NCI-H2227 (cell line): ENCODE data around the gene ELN.
A peak's percentile ranks its signal among the peaks of the same experiment; 100 is the strongest.

ENCODE experiments used
- DNase-seq: peaks from one replicate; lab custom pipeline; 2025; ENCODE audit not compliant: unreplicated experiment; lab: John Stamatoyannopoulos, UW

Gene ELN

DNA sequence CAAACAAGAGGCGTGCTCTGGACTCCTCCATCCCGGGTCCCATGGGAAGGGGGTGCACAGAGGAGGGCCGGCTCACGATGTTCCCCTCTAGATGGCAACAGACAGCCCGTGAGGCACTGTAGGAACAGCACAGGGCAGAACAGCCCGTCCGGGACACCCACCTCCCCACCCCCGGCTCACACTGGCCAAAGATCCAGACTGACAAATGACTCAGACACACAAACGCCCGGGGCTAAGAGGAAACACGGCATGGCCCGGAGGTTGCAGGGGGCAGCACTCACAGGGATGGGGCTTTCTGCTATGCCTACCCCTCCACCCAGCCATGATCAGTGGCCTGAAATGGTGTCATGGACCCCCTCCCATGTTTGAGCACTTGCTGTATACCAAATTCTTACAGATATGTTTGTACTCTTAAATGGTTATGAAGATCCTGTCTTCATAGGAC, 4.9 kb upstream of the ELN start:
- no peak for DNase-seq

GRCh38 chr7:74023786-74024185, 4.2 kb upstream of the ELN start:
- no peak for DNase-seq

DNA sequence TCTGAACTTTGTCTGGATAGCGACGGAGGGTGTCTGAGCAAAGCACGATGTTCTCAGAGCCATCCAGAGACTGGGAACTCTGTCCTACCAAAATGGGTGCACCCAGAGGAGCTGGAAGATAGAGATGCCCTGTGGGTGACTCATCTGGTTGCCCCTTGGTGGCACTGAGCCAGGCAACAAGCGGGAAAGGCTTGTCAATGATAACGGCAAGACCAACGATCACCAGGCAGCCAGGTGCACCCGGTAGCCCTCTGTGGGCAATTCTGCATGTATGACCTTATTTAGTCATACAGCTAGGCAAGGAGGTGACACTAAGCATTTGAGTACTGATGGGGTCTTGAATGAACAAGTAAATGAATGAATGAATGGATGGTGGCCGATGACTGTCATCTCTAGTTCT, 2.8 kb upstream of the ELN start:
- DNase-seq: no peak

DNA sequence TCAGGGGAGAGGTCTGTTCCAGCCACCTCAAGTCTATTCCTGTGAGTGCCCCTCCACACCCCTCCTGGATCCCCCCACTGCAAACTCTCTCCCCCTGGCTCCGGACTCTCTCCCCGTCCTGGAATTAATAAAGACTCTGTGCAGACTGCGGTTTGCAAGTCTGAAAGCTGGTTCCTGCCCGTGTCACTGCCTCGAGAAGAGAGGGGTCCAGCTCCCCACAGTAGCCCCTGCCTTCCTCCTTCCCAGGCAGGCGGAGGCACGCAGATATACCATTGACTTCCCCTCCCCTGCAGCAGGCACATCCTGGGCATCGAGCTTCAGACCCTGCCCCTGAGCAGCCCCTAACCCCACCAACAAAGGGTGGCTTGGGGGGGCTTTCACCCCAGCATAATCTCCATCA, 2.2 kb upstream of the ELN start:
- no peak for DNase-seq

DNA sequence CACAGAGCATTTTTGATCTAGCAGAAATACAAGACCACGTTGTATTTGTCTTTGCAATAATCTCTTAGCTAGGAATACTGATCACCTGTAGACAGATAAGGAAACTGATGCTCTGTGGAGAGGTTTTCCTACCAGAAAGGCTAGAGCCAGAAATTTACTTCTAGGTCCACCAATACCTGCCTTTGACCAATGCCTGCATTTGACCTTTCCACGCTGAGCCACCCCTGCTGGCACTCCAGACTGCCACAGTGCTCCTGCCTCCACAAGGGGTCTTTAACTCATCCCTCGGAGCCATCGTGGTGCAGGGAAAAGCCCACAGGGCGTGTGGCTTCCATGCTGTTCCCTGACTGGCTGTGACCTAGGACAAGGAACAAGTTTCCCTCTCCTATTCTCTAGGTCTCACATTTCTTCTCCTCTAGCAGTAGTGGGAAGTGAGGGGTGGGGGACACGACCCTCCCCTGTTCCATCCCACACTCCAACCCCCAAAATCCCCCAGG, 1.5 kb upstream of the ELN start:
- no peak for DNase-seq

- peak; percentile 79 for DNase-seq
These were observed 880 bp upstream of the ELN start for GRCh38 chr7:74026903-74027682.

- peak; percentile 43 for DNase-seq
These were observed 407 bp downstream of the ELN start for GRCh38 chr7:74028321-74028838.

GRCh38 chr7:74029089-74029785, 1.3 kb downstream of the ELN start:
- DNase-seq: no peak

GRCh38 chr7:74029991-74030415, 2.0 kb downstream of the ELN start:
- no peak for DNase-seq

GRCh38 chr7:74030861-74031260, 2.9 kb downstream of the ELN start:
- no peak for DNase-seq

- DNase-seq: no peak
These were observed 3.6 kb downstream of the ELN start for GRCh38 chr7:74031403-74032190.

GRCh38 chr7:74032191-74032490, 4.2 kb downstream of the ELN start:
- no peak for DNase-seq

DNA sequence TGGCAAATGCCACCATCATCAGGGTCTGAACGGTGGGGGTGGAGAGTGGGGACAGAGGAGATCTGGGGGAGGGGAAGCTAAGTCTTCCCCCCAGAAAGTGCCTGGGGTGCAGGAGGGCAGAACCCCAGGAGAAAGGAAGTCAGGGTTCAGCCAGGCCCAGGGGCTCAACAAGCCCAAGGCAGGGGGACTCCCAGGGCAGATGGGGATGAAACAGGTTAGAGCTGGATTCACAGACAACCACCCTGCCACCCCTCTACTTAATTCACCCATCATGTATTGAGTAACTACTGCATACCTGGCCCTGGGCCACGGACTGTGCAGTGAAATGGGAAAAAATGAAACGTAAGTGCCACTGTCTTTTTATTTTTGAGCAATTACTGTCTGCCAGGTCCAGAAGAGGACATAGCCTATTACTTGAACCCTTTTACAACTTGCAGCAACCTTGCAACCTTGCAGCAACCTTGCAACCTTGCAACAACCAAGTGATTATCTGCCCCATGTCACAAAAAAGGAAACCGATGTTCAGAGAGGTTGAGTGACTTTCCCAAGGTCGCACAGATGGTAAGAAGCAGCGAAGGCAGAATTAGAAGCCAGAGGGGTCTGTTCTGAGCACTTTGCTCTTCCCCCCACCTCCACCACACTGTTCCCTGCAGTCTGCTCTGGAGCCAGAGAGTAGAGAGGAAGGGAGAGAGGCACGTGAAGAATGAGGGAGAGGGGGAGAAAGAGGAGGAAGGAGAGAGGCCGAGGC, 4.8 kb downstream of the ELN start:
- no peak for DNase-seq

- DNase-seq: no peak
These were observed 5.7 kb downstream of the ELN start for GRCh38 chr7:74033372-74034311.

- no peak for DNase-seq
These were observed 9.6 kb downstream of the ELN start for GRCh38 chr7:74037609-74038008.

DNA sequence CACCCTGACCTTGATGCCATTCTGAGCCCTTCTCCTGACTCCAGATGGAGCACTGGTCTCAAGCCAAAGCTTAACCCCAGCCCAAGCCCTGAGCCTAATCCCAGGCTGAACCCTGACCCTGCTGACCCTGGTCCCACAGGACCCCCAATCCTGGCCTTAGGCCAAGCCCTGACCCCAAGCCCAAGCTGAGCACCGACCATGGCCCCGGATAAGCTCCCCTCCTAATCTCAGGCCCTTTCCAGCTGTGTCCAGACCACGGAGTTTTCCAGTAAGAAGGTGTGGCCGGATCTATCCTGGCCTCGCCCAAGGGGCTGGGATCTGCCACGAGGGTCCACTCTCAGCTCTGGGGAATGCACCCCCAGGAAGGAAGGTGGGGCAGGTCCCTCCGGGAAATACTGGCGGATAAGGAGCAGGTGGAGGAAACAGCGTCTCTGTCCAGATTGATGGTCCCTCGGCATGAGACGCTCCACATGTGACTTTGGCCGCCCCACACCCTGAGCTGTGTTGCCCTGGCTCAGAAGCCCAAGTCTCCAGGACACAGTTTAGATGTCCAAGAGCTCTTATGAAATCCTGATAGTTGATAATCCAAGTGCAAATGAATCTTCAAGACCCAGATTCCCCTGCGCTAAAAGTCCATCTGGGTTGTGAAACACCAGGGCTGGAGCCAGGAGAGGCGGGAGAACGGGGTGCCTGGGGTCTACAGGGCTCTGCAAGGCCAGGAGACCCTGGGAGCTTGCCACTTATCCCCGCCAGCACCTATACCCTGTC, 10.4 kb downstream of the ELN start:
- DNase-seq: no peak

- no peak for DNase-seq
These were observed 11.4 kb downstream of the ELN start for GRCh38 chr7:74039337-74039736.

DNA sequence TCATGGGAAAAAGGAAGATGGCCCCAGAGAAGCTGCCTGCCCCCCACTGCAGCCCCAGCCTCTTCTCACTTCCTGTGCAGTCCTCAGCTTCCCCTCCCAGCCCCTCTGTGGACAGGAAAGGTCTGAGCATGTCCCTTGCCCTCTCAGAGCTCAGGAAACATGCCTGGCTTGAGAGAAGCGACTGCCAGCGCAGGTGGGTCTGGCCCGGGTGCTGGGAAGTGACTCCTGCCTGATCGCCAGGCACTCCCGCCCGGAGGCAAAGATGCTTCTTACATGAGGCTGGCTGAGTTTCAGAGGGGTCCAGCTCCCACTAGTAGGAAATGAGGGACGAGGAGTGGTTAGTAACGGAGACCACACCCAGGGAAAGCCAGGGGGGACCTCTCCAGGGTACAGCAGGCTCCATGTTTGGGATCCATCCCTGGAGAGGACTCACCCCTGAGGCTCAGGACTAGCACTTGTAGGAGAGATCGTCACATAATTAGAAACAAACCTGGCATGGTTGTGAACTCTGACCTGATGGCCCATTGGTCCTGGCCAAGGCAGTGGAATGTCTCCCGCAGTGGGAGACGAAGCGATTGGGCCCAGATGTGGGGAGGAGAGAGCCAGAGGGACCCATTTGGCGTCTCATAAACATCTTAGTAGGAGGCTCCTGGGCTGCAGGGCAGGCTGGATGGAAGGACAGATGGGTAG, 12.3 kb downstream of the ELN start:
- DNase-seq: no peak
